ENCODE results near the gene SOWAHC. TPM values are rescaled to one million over a fixed set of nuclear protein-coding genes. Genes with fewer than 3 reads are reported as not detected.

SOWAHC gene
- total RNA-seq, 1 donor from 2014 or later, result 14.2 TPM

- Mint-ChIP-seq H3K4me1 (ENCODE audit: low read depth) (peaks cover 10% of the 10 kb centered on the region), H3K27me3 (ENCODE audit: low read depth) (no peaks in the 10 kb centered on the region), H3K36me3 (ENCODE audit: low read depth) (no peaks in the 10 kb centered on the region), H3K4me3 (ENCODE audit: unreplicated experiment) (no peak overlapping the region), H3K9me3 (ENCODE audit: low read depth) (no peaks in the 10 kb centered on the region), H3K27ac (ENCODE audit: unreplicated experiment) (no peak overlapping the region)
- TF ChIP-seq CTCF (IDR thresholded peaks at IDR 0.05), result no peak
- no peak for DNase-seq (ENCODE audit: low spot score)
These were observed 46.1 kb downstream of the SOWAHC start for GRCh38 chr2:109660046-109660860.

- H3K27ac Mint-ChIP-seq (ENCODE audit: unreplicated experiment), result no peak overlapping the region
- no peaks in the 10 kb centered on the region for H3K36me3 Mint-ChIP-seq (ENCODE audit: low read depth)
- no peak overlapping the region for H3K4me3 Mint-ChIP-seq (ENCODE audit: unreplicated experiment)
- no peaks in the 10 kb centered on the region for H3K9me3 Mint-ChIP-seq (ENCODE audit: low read depth)
- peaks cover 15% of the 10 kb centered on the region for H3K4me1 Mint-ChIP-seq (ENCODE audit: low read depth)
- H3K27me3 Mint-ChIP-seq (ENCODE audit: low read depth), result peaks cover 5% of the 10 kb centered on the region
- peak; percentile 30 for TF ChIP-seq CTCF (IDR thresholded peaks at IDR 0.05)
- no peak for DNase-seq (ENCODE audit: low spot score)
These were observed 48.7 kb downstream of the SOWAHC start for GRCh38 chr2:109662889-109663288.

GRCh38 chr2:109663721-109664120 lies 49.6 kb downstream of the SOWAHC start:
- Mint-ChIP-seq H3K27ac (ENCODE audit: unreplicated experiment) (no peak overlapping the region), H3K4me3 (ENCODE audit: unreplicated experiment) (no peak overlapping the region), H3K36me3 (ENCODE audit: low read depth) (no peaks in the 10 kb centered on the region), H3K4me1 (ENCODE audit: low read depth) (peaks cover 15% of the 10 kb centered on the region), H3K9me3 (ENCODE audit: low read depth) (no peaks in the 10 kb centered on the region), H3K27me3 (ENCODE audit: low read depth) (peaks cover 5% of the 10 kb centered on the region)
- DNase-seq (ENCODE audit: low spot score), result no peak
- no peak for TF ChIP-seq CTCF (IDR thresholded peaks at IDR 0.05)

GRCh38 chr2:109666466-109666865 lies 52.3 kb downstream of the SOWAHC start:
- Mint-ChIP-seq H3K36me3 (ENCODE audit: low read depth) (no peaks in the 10 kb centered on the region), H3K27me3 (ENCODE audit: low read depth) (peaks cover 8% of the 10 kb centered on the region), H3K4me1 (ENCODE audit: low read depth) (peaks cover 15% of the 10 kb centered on the region), H3K9me3 (ENCODE audit: low read depth) (no peaks in the 10 kb centered on the region), H3K27ac (ENCODE audit: unreplicated experiment) (peak overlapping the region; percentile 8), H3K4me3 (ENCODE audit: unreplicated experiment) (no peak overlapping the region)
- no peak for TF ChIP-seq CTCF (IDR thresholded peaks at IDR 0.05)
- DNase-seq (ENCODE audit: low spot score), result no peak

Other genes starting within 250 kb of the SOWAHC start
- 80.9 to 90.9 TPM (median 86.1 TPM) in 3 replicates for gene SEPTIN10, start 398 bp upstream of the SOWAHC start, total RNA-seq
- gene RGPD5, start 179.9 kb downstream of the SOWAHC start, total RNA-seq, result 31.4 to 51.9 TPM (median 35.8 TPM) in 3 replicates